HUDEP-2 (cell line): ENCODE data around the gene FAM184A.
A peak's percentile ranks its signal among the peaks of the same experiment; 100 is the strongest.

Experiments
- DNase-seq, 76 experiments: peaks; one replicate each; lab custom pipeline; 2025; ENCODE audit not compliant: unreplicated experiment in 76 of 76; lab: John Stamatoyannopoulos, UW

FAM184A gene

GRCh38 chr6:119063491-119063890 lies 15.0 kb downstream of the FAM184A start:
- no peak for DNase-seq

- no peak for DNase-seq
These were observed 17.2 kb downstream of the FAM184A start for GRCh38 chr6:119061215-119061614.

- peak in 2 of 76 experiments; percentile 28 to 29 for DNase-seq
These were observed 18.1 kb downstream of the FAM184A start for GRCh38 chr6:119060255-119060907.

GRCh38 chr6:119055069-119055468 lies 23.4 kb downstream of the FAM184A start:
- no peak for DNase-seq

- no peak for DNase-seq
These were observed 25.5 kb downstream of the FAM184A start for GRCh38 chr6:119052987-119053386.

- DNase-seq, result peak in 1 of 76 experiments; percentile 9
These were observed 26.1 kb downstream of the FAM184A start for GRCh38 chr6:119052292-119052889.

GRCh38 chr6:119044255-119044654 lies 34.2 kb downstream of the FAM184A start:
- no peak for DNase-seq

GRCh38 chr6:119043783-119044182 lies 34.7 kb downstream of the FAM184A start:
- no peak for DNase-seq

GRCh38 chr6:119043265-119043664 lies 35.2 kb downstream of the FAM184A start:
- DNase-seq, result no peak

GRCh38 chr6:119040636-119041035 lies 37.8 kb downstream of the FAM184A start:
- DNase-seq, result no peak

GRCh38 chr6:119040229-119040628 lies 38.2 kb downstream of the FAM184A start:
- DNase-seq, result no peak

- DNase-seq, result peak in 2 of 76 experiments; percentile 19 to 24
These were observed 40.4 kb downstream of the FAM184A start for GRCh38 chr6:119037941-119038623.

GRCh38 chr6:119037264-119037663 lies 41.2 kb downstream of the FAM184A start:
- no peak for DNase-seq

- DNase-seq, result no peak
These were observed 42.4 kb downstream of the FAM184A start for GRCh38 chr6:119036081-119036480.

GRCh38 chr6:119035459-119035858 lies 43.0 kb downstream of the FAM184A start:
- DNase-seq, result peak in 1 of 76 experiments; percentile 6

- DNase-seq, result no peak
These were observed 43.5 kb downstream of the FAM184A start for GRCh38 chr6:119034827-119035458.

- no peak for DNase-seq
These were observed 46.0 kb downstream of the FAM184A start for GRCh38 chr6:119032428-119032827.

GRCh38 chr6:119030759-119031158 lies 47.7 kb downstream of the FAM184A start:
- DNase-seq, result no peak

GRCh38 chr6:119028091-119028490 lies 50.4 kb downstream of the FAM184A start:
- DNase-seq, result no peak

- DNase-seq, result no peak
These were observed 51.0 kb downstream of the FAM184A start for GRCh38 chr6:119027465-119027864.

- no peak for DNase-seq
These were observed 51.6 kb downstream of the FAM184A start for GRCh38 chr6:119026822-119027221.
